HG03378 (cell line): ENCODE data around the gene SCUBE1.

ENCODE experiments used
- ATAC-seq: cut with Tn5 transposase; IDR thresholded peaks from one replicate; pipeline ENCODE4 v1.9.1; 2021; ENCODE audit warnings: mild to moderate bottlenecking, moderate library complexity; ENCODE audit not compliant: unreplicated experiment

Gene SCUBE1

GRCh38 chr22:43343262-43343669, at the start of gene SCUBE1:
Gene SCUBE1, minus strand, starts transcription at chr22:43343372. Its CDS starts 111 bp downstream, at chr22:43343261.
- no peak for ATAC-seq

GRCh38 chr22:43392385-43392989, 49.3 kb upstream of the SCUBE1 start:
- ATAC-seq: no peak

- ATAC-seq: no peak
These were observed 48.1 kb upstream of the SCUBE1 start for GRCh38 chr22:43391306-43391705.

- ATAC-seq: no peak
These were observed 47.7 kb upstream of the SCUBE1 start for GRCh38 chr22:43390872-43391271.

GRCh38 chr22:43390166-43390565, 47.0 kb upstream of the SCUBE1 start:
- no peak for ATAC-seq

GRCh38 chr22:43389227-43389836, 46.2 kb upstream of the SCUBE1 start:
- ATAC-seq: no peak

- ATAC-seq: no peak
These were observed 45.3 kb upstream of the SCUBE1 start for GRCh38 chr22:43388420-43388851.

- ATAC-seq: no peak
These were observed 44.6 kb upstream of the SCUBE1 start for GRCh38 chr22:43387815-43388214.

- ATAC-seq: no peak
These were observed 42.8 kb upstream of the SCUBE1 start for GRCh38 chr22:43385770-43386641.

GRCh38 chr22:43384863-43385262, 41.7 kb upstream of the SCUBE1 start:
- ATAC-seq: no peak

GRCh38 chr22:43381693-43382092, 38.5 kb upstream of the SCUBE1 start:
- ATAC-seq: no peak

GRCh38 chr22:43377896-43378704, 34.9 kb upstream of the SCUBE1 start:
- ATAC-seq: no peak

- ATAC-seq: no peak
These were observed 34.4 kb upstream of the SCUBE1 start for GRCh38 chr22:43377548-43377895.

GRCh38 chr22:43376765-43377547, 33.8 kb upstream of the SCUBE1 start:
- no peak for ATAC-seq

GRCh38 chr22:43375951-43376455, 32.8 kb upstream of the SCUBE1 start:
- no peak for ATAC-seq

- no peak for ATAC-seq
These were observed 26.9 kb upstream of the SCUBE1 start for GRCh38 chr22:43370036-43370435.

- ATAC-seq: no peak
These were observed 22.7 kb upstream of the SCUBE1 start for GRCh38 chr22:43365715-43366440.

GRCh38 chr22:43364169-43364435, 20.9 kb upstream of the SCUBE1 start:
- ATAC-seq: no peak

- no peak for ATAC-seq
These were observed 20.4 kb upstream of the SCUBE1 start for GRCh38 chr22:43363315-43364168.
